GM12874 (cell line): ENCODE data around the gene SBK2.

Source experiments
- TF ChIP-seq, protein P1 (sequence below): IDR thresholded peaks from 2 replicates; pipeline ENCODE4 v1.5.1; 2011; ENCODE audit warnings: low read depth, mild to moderate bottlenecking, control low read depth, low read length, moderate library complexity; ENCODE audit not compliant: insufficient read depth

Gene SBK2

DNA sequence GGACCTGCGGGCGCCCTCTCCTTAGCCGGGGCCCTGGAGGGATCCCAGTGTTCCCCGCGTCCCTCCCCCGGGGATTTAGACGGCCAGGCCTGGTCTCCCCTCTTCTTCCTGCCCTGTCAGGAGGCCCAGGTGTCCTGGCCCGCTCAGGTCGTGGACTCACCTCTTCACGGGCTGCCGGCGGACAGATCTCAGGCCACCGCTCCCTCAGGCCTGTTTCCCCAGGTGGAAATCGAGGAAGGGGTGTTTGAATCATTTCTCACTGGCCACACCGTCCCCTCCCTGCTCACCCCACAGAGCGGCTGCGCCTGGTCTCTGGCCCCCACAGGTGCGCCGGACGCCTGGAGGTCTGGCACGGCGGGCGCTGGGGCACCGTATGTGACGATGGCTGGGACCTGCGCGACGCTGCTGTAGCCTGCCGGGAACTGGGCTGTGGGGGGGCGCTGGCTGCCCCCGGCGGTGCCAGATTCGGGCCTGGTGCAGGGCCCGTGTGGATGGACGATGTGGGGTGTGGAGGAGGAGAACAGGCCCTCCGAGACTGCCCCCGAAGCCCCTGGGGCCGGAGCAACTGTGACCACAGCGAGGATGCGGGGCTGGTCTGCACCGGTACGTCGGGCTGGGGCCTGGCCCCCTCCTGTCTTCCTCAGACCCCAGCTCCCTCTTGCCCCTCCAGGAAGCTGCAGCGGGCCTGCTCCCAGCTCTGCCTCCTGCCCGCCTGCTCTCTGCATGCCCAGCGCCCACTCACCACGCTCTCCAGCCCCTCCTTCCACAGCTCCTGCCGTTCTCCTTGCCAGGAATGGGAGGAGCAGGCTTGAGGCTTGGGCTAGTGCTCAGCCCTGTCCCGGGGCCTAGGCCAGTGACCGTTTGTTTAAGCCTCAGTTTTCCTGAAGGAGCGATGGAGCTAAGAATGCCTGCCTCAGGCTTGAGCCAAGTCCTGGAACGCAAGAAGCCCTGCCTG lies 46.2 kb downstream of the SBK2 start:
- TF ChIP-seq, protein P1, sequence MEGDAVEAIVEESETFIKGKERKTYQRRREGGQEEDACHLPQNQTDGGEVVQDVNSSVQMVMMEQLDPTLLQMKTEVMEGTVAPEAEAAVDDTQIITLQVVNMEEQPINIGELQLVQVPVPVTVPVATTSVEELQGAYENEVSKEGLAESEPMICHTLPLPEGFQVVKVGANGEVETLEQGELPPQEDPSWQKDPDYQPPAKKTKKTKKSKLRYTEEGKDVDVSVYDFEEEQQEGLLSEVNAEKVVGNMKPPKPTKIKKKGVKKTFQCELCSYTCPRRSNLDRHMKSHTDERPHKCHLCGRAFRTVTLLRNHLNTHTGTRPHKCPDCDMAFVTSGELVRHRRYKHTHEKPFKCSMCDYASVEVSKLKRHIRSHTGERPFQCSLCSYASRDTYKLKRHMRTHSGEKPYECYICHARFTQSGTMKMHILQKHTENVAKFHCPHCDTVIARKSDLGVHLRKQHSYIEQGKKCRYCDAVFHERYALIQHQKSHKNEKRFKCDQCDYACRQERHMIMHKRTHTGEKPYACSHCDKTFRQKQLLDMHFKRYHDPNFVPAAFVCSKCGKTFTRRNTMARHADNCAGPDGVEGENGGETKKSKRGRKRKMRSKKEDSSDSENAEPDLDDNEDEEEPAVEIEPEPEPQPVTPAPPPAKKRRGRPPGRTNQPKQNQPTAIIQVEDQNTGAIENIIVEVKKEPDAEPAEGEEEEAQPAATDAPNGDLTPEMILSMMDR = no peak

DNA sequence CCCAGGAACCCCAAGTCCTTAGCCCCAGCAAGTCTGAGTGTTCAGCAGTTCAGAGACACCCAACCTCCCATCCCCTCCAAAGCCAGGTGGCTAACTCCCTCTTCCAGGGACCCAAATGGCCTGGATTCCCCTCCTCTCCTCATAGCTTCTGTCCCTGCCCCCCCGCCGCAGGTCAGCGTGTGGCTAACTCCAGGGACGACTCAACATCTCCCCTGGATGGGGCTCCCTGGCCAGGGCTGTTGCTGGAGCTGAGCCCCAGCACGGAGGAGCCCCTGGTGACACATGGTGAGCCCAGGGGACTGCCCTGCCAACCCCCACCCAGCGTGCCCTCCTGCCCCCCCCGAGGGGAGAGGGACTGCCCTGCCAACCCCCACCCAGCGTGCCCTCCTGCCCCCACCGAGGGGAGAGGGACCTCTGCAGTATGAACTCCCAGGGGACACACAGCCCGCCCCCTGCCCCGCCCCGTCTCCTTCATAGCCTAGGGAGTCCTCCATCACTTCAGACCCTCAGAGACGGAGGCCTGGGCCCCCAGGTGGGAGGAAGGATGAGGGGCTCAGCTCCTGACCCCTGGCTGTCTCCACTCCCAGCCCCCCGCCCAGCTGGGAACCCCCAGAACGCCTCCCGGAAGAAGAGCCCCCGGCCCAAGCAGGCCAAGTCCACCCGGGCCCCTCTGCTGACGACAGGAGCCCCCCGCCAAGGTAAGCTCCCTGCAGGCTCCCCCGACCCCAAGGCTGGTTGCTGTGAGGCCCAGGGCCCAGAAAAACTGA lies 47.0 kb downstream of the SBK2 start:
- TF ChIP-seq, protein P1 = no peak

DNA sequence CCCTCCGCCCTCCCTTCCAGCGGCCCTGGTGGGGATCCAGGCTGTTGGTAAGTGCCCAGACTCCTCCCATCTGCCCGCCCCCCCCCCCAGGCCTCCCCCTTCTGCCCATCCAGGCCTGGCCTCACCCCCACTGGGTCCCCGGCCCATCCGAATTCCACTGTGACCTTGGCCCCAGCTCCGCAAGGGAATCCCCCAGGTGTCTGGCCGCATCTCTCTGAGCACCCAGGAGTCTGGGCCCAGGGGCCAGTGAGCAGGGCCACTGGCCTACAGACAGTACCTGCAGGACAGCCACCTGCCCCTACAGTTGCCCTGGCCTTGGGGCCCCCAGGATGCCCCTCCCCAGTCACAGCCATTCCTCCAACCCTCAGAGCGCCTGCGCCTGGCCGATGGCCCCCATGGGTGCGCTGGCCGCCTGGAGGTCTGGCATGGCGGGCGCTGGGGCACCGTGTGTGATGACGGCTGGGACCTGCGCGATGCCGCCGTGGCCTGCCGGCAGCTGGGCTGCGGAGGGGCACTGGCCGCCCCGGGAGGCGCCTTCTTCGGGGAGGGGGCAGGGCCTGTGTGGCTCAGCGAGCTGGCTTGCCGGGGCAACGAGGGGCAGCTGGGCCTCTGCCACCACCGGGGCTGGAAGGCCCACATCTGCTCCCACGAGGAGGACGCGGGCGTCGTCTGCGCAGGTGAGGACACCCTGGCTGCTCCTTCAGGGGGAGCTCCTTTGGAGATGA lies 47.8 kb downstream of the SBK2 start:
- TF ChIP-seq, protein P1 = no peak

DNA sequence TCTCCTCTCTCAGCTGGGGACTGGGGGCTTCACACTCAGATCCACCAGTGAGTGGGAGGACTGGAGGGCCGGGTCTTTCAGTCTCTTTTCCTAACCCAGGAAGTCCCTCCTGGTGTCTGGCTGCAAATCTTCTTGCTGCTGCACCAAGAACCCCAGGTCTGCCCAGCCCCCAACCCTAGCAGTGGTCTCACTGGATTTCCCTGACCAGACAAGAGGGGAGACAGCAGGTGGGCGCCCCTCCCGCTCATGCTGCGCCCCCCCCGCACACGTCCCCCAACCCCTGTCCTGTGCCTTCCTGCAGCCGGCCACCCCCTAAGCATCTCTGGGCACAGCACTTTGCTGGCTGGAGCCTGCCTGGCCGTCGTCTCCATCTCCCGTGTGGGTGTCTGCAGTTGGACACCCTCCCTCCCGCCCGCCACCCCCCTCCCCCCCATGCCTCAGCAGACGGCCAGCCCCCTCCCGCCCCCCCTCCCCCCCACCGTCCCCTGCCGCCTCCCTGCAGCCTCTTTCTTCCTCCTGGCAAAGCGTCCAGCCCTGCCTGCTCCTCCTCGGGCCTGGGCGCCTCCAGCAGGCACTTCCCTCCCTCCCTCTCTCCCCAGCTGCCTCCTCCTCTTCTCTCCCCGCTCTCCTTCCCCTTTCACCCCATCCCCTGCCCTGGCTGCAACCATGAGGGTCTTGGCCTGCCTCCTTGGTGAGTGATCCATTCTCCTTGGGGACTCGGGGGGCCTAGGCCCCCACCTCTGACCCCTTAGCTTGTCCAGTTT lies 48.8 kb downstream of the SBK2 start, which contains the start of gene SSC5D:
SSC5D (plus strand) TSS at position 513 of the 764 bp plus-strand sequence; CDS start at position 667, 154 bp downstream.
- TF ChIP-seq, protein P1 = no peak

DNA sequence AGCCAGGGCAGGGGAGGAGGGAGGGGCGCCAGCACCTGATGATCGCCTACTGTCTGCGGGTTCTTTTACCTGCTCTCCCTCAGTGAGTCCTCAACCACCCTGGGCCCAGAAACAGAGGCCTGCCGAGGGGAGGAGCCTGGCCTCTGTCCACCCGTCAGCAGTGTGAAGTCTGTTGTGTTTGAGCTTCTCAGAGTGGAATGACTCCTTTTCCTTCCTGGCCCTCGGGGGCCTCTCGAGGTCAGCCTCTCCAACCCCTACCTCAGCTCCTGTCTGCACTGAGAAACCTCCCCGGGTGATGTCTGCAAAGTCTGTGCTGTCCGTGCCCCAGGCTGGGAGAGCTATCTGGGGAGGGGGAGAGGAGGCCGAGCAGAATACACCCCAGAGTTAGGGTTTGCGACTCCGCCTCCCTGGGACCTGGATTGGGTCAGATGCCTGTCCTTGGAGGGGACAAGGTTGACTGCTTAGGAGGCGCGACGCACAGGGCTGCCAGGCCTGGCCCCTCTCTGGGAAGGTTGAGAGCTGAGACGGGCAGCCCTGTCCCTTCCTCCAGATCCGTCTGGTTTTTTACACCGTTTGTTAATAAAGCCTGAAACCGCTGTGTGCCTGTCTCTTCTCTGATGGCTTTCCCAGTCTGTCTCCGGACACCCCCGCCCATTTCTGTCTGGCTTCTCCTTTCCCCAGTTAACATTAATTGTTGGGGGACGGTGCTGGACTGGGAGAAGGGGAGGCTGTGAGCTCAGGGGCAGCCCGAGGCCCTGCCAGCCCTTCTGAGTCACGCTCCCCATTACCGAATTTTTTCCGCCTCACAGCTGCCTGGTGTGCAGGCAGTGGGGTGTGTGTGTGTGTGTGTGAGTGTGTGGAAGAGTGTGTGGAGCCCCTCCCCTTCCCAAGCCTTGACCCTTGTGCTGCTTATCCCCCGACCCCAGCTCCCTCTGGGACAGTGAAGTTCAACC lies 49.7 kb downstream of the SBK2 start:
- TF ChIP-seq, protein P1 = no peak
